SK-N-MC (cell line): ENCODE data around the gene POMP.

ENCODE experiments used
- EZH2 ChIP-seq: fragments of 200-600 bp; sonication (generic); IDR thresholded peaks from one replicate; pipeline ENCODE4 v1.6.1; 2017; ENCODE audit warnings: antibody characterized with exemption
- POLR2AphosphoS5 ChIP-seq: IDR thresholded peaks from 2 replicates; pipeline ENCODE4 v1.6.1; 2012; ENCODE audit warnings: mild to moderate bottlenecking, low read depth, low read length, borderline replicate concordance

DNA sequence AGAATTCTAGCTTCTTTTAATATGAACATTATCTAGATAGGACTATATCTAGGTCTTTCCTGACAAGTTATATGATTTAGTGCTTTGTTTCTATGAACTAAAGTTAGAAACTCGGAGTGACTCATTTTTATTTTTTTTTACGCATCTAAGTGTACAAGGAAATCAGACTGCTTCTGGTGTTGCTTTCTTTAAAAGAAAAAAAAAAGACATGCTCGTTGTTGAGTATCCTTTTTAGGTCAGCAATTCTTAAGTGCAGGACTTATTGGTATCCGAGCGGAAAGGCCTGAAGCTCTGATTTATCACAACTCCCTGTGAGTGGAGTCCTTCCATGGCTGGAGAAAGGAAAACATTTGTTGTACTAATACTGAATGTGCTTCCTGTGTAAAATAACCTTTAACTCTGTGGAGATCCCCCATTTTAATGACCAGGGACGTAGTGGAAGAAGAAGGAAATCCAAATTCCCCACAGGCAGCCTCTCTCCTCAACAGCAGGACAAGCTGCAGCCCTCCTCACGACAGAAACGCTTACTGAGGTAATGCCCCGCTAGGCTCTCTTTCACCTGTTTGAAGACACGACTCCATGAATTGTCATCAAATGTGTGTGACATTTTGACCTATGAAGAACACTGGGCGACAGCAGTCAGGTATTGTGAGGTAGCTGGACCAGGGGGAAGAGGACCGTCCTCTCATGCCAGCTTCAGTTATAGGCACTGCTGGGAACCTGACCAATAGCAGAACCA is 17.9 kb upstream of the POMP start:
- TF ChIP-seq POLR2AphosphoS5 (no peak), EZH2 (no peak)
